Measurements from ENCODE around the gene HNF4A. TPM values are rescaled to one million over a fixed set of nuclear protein-coding genes. Genes with fewer than 3 reads are reported as not detected.

The HNF4A gene
- total and polyA plus RNA-seq, 2 of the 13 experiments (the other 11 are each of a cell fraction or from before 2014, with no cell fraction given): 80.9 to 169 TPM

DNA sequence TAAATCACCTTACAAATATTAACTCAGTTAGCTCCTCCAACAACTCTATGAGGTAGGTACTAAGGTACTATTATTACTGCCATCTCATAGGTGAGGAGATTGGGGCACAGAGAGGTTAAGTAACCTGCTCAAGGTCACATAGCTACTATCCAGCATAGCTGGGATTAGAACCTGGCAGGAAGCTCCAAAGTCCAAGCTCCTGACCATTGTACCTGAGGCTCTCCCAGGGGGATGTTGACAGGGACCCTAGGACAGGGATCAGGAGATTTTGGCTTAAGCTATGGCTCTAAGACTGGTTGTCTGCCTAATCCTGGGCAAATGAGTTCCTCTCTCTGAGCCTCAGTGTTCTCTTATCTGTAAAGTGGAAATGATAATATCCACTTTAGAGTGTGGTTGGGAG lies 59.3 kb downstream of the HNF4A start (continued):
- TF ChIP-seq TBX2 (CRISPR knock-in tag; IDR thresholded peaks at IDR 0.05; ENCODE audit: borderline replicate concordance) (0 out of 2 replicates have a peak, but pooled peaks have one; percentile 30), ZFP82 (CRISPR knock-in tag; IDR thresholded peaks at IDR 0.05; ENCODE audit: borderline replicate concordance) (no peak), ZSCAN30 (CRISPR knock-in tag; IDR thresholded peaks at IDR 0.05) (no peak), RARA (CRISPR knock-in tag; IDR thresholded peaks at IDR 0.05) (peak; percentile 24; the same call in 1 of the 2 replicates), ZNF558 (CRISPR knock-in tag; IDR thresholded peaks at IDR 0.05; ENCODE audit: borderline replicate concordance) (no peak), MAFG (CRISPR knock-in tag; IDR thresholded peaks at IDR 0.05) (no peak), ZMYM2 (CRISPR knock-in tag; IDR thresholded peaks at IDR 0.05) (peak; percentile 97), ZNF816 (CRISPR knock-in tag; IDR thresholded peaks at IDR 0.05; ENCODE audit: borderline replicate concordance) (no peak; the same call in 1 of the 2 replicates), ZNF44 (CRISPR knock-in tag; IDR thresholded peaks at IDR 0.05) (no peak), HOXA7 (CRISPR knock-in tag; IDR thresholded peaks at IDR 0.05) (no peak), MIER2 (CRISPR knock-in tag; IDR thresholded peaks at IDR 0.05) (no peak), ATF3 (CRISPR knock-in tag; IDR thresholded peaks at IDR 0.05) (no peak), SKIL (CRISPR knock-in tag; IDR thresholded peaks at IDR 0.05; ENCODE audit: borderline replicate concordance) (no peak), MNT (IDR thresholded peaks at IDR 0.05) (no peak), IRF2 (CRISPR knock-in tag; IDR thresholded peaks at IDR 0.05) (no peak), NFATC3 (CRISPR knock-in tag; IDR thresholded peaks at IDR 0.05) (no peak), ZNF772 (CRISPR knock-in tag; IDR thresholded peaks at IDR 0.05) (no peak), CSRNP2 (CRISPR knock-in tag; conservative IDR thresholded peaks at IDR 0.05; ENCODE audit: low read depth) (no peak), MAX (IDR thresholded peaks at IDR 0.05) (no peak), HHEX (CRISPR knock-in tag; IDR thresholded peaks at IDR 0.05) (no peak)
- TF ChIP-seq, protein P1, sequence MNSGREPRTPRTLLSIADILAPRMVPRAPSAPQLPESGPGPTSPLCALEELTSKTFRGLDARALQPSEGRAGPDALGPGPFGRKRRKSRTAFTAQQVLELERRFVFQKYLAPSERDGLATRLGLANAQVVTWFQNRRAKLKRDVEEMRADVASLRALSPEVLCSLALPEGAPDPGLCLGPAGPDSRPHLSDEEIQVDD (CRISPR knock-in tag; IDR thresholded peaks at IDR 0.05; ENCODE audit: borderline replicate concordance): no peak
- TF ChIP-seq, protein P2, sequence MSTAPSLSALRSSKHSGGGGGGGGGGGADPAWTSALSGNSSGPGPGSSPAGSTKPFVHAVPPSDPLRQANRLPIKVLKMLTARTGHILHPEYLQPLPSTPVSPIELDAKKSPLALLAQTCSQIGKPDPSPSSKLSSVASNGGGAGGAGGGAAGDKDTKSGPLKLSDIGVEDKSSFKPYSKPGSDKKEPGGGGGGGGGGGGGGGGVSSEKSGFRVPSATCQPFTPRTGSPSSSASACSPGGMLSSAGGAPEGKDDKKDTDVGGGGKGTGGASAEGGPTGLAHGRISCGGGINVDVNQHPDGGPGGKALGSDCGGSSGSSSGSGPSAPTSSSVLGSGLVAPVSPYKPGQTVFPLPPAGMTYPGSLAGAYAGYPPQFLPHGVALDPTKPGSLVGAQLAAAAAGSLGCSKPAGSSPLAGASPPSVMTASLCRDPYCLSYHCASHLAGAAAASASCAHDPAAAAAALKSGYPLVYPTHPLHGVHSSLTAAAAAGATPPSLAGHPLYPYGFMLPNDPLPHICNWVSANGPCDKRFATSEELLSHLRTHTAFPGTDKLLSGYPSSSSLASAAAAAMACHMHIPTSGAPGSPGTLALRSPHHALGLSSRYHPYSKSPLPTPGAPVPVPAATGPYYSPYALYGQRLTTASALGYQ (CRISPR knock-in tag; IDR thresholded peaks at IDR 0.05): peak; percentile 45; the same call in 1 of the 2 replicates
